GM12878 (cell line): ENCODE data around the gene AGAP3. TPM values are rescaled to one million over a fixed set of nuclear protein-coding genes. Genes with fewer than 3 reads are reported as not detected.
A peak's percentile ranks its signal among the peaks of the same experiment; 100 is the strongest.

Experiments
- BACH1 ChIP-seq: fragments of 450-650 bp; IDR thresholded peaks from 2 replicates; pipeline ENCODE4 v1.6.1; 2017; ENCODE audit warnings: mild to moderate bottlenecking, borderline replicate concordance
- BHLHE40 ChIP-seq, 2 experiments: fragments of 450-650 bp in 1 of 2; IDR thresholded peaks; 2 replicates each; pipeline ENCODE4 v1.6.1; 2011 to 2017; ENCODE audit warnings: low read depth in 2 of 2, borderline replicate concordance in 1 of 2, improper control_type of control experiment in 1 of 2, low read length in 1 of 2, mild to moderate bottlenecking in 1 of 2
- CHD2 ChIP-seq: IDR thresholded peaks from 2 replicates; pipeline ENCODE4 v1.6.1; 2011; ENCODE audit warnings: low read depth, low read length, improper control_type of control experiment, borderline replicate concordance
- DPF2 ChIP-seq: fragments of 450-650 bp; IDR thresholded peaks from 2 replicates; pipeline ENCODE4 v1.6.1; 2017; ENCODE audit warnings: mild to moderate bottlenecking
- EGR1 ChIP-seq, 2 experiments: IDR thresholded peaks; 1 replicate in 1 of 2; 2 replicates in 1 of 2; pipeline ENCODE4 v1.6.1; 2011 to 2012; ENCODE audit warnings: low read depth in 2 of 2, low read length in 2 of 2, borderline replicate concordance in 1 of 2, mild to moderate bottlenecking in 1 of 2, moderate library complexity in 1 of 2
- GATAD2B ChIP-seq: fragments of 450-650 bp; conservative IDR thresholded peaks from 2 replicates; pipeline ENCODE4 v1.6.1; 2017; ENCODE audit warnings: low read depth, mild to moderate bottlenecking, moderate library complexity
- HCFC1 ChIP-seq: fragments of 150-350 bp; IDR thresholded peaks from 2 replicates; pipeline ENCODE4 v1.6.1; 2014; ENCODE audit warnings: low read length
- LARP7 ChIP-seq: fragments of 450-650 bp; IDR thresholded peaks from 2 replicates; pipeline ENCODE4 v1.6.1; 2017; ENCODE audit warnings: mild to moderate bottlenecking
- MAX ChIP-seq: IDR thresholded peaks from 2 replicates; pipeline ENCODE4 v1.6.1; 2012; ENCODE audit warnings: low read depth, low read length, improper control_type of control experiment
- MXI1 ChIP-seq: fragments of 150-350 bp; IDR thresholded peaks from 2 replicates; pipeline ENCODE4 v1.6.1; 2011; ENCODE audit warnings: low read depth, mild to moderate bottlenecking, inconsistent platforms, low read length, improper control_type of control experiment
- NBN ChIP-seq: fragments of 450-650 bp; IDR thresholded peaks from 2 replicates; pipeline ENCODE4 v1.6.1; 2016
- NR2C1 ChIP-seq: fragments of 450-650 bp; IDR thresholded peaks from 2 replicates; pipeline ENCODE4 v1.6.1; 2017; ENCODE audit warnings: antibody characterized with exemption, mild to moderate bottlenecking, moderate library complexity
- NR2F1 ChIP-seq: fragments of 450-650 bp; conservative IDR thresholded peaks from 2 replicates; pipeline ENCODE4 v1.6.1; 2017; ENCODE audit warnings: mild to moderate bottlenecking
- POLR2A ChIP-seq: IDR thresholded peaks from 2 replicates; pipeline ENCODE4 v1.6.1; 2011; ENCODE audit warnings: low read depth, mild to moderate bottlenecking, low read length
- RAD21 ChIP-seq: IDR thresholded peaks from 2 replicates; pipeline ENCODE4 v1.6.1; 2011; ENCODE audit warnings: mild to moderate bottlenecking, low read depth, low read length, moderate library complexity; ENCODE audit not compliant: insufficient read depth
- SIN3A ChIP-seq: IDR thresholded peaks from 2 replicates; pipeline ENCODE4 v1.6.1; 2012; ENCODE audit warnings: low read depth, low read length, improper control_type of control experiment
- SIX5 ChIP-seq: IDR thresholded peaks from 2 replicates; pipeline ENCODE4 v1.6.1; 2011; ENCODE audit warnings: mild to moderate bottlenecking, low read depth, low read length, moderate library complexity; ENCODE audit not compliant: severe bottlenecking
- SMAD1 ChIP-seq: fragments of 450-650 bp; IDR thresholded peaks from 2 replicates; pipeline ENCODE4 v1.6.1; 2018; ENCODE audit warnings: mild to moderate bottlenecking, low read depth; ENCODE audit not compliant: partially characterized antibody
- SPI1 ChIP-seq: IDR thresholded peaks from 2 replicates; pipeline ENCODE4 v1.6.1; 2011; ENCODE audit warnings: low read depth, mild to moderate bottlenecking, low read length, moderate library complexity, borderline replicate concordance; ENCODE audit not compliant: insufficient read depth
- SUZ12 ChIP-seq: fragments of 200-600 bp; sonication (generic); IDR thresholded peaks from one replicate; pipeline ENCODE4 v1.6.1; 2018; ENCODE audit warnings: antibody characterized with exemption, mild to moderate bottlenecking; ENCODE audit not compliant: unreplicated experiment
- TARDBP ChIP-seq: IDR thresholded peaks from 2 replicates; pipeline ENCODE4 v1.6.1; 2016; ENCODE audit warnings: borderline replicate concordance
- TBL1XR1 ChIP-seq: IDR thresholded peaks from 2 replicates; pipeline ENCODE4 v1.6.1; 2012; ENCODE audit warnings: low read depth, low read length, improper control_type of control experiment
- polyA plus RNA-seq, 11 experiments: library from polyadenylated mRNA; depleted of rRNA in 4 of 11; unstranded in 6 of 11; stranded (reverse) in 5 of 11; fragments of >200 nt; fragmentation: Nextera tagmentation in 4 of 11; fragmentation: Illumina TruSeq in 1 of 11; extraction: Ambion mirVana in 4 of 11; extraction: Trizol in 1 of 11; gene quantifications; 1 replicate in 1 of 11; 2 replicates in 10 of 11; pipeline versions ENCODE4 v1.2.1 to v1.2.3, GENCODE V29; 2011 to 2016; ENCODE audit warnings: inconsistent platforms in 2 of 11, missing spikeins in 2 of 11, low read depth in 1 of 11
- total RNA-seq, 4 experiments: library from RNA; depleted of rRNA in 3 of 4; stranded (reverse); fragments of >200 nt in 3 of 4; fragmentation: Illumina TruSeq in 1 of 4; extraction: Trizol in 1 of 4; gene quantifications; 2 replicates each; pipeline versions ENCODE4 v1.2.1 to v1.2.3, GENCODE V29; 2013 to 2021
- TF ChIP-seq, protein P1 (sequence below): fragments of 450-650 bp; conservative IDR thresholded peaks from 2 replicates; pipeline ENCODE4 v1.6.1; 2017; ENCODE audit warnings: mild to moderate bottlenecking, moderate library complexity
- TF ChIP-seq, protein P2 (sequence below): fragments of 450-650 bp; IDR thresholded peaks from 2 replicates; pipeline ENCODE4 v1.6.1; 2017; ENCODE audit warnings: mild to moderate bottlenecking, low read depth, inconsistent platforms; ENCODE audit not compliant: poor library complexity, severe bottlenecking

Gene AGAP3
- total and polyA plus RNA-seq, 10 of the 15 experiments (the other 5 are each of a cell fraction or from before 2014, with no cell fraction given): 1.8 to 68.1 (median 15.7) TPM

- TF ChIP-seq NBN: peak; percentile 48
- no peak for TF ChIP-seq SUZ12
- TF ChIP-seq MAX: peak; percentile 87; the same call in 1 of the 2 replicates
- peak; percentile 20; the same call in 1 of the 2 replicates for TF ChIP-seq SIN3A
- no peak for TF ChIP-seq TBL1XR1
- TF ChIP-seq, protein P1, sequence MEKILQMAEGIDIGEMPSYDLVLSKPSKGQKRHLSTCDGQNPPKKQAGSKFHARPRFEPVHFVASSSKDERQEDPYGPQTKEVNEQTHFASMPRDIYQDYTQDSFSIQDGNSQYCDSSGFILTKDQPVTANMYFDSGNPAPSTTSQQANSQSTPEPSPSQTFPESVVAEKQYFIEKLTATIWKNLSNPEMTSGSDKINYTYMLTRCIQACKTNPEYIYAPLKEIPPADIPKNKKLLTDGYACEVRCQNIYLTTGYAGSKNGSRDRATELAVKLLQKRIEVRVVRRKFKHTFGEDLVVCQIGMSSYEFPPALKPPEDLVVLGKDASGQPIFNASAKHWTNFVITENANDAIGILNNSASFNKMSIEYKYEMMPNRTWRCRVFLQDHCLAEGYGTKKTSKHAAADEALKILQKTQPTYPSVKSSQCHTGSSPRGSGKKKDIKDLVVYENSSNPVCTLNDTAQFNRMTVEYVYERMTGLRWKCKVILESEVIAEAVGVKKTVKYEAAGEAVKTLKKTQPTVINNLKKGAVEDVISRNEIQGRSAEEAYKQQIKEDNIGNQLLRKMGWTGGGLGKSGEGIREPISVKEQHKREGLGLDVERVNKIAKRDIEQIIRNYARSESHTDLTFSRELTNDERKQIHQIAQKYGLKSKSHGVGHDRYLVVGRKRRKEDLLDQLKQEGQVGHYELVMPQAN: peak; percentile 54; the same call in 1 of the 2 replicates
- TF ChIP-seq HCFC1: peak; percentile 84
- TF ChIP-seq BHLHE40 (IDR thresholded peaks at IDR 0.05; ENCODE audit: borderline replicate concordance in 1 of 2, low read depth in 2 of 2, low read length in 1 of 2): peak in 1 of 2 experiments; percentile 68; a peak in 1 of 4 replicates
- TF ChIP-seq, protein P2, sequence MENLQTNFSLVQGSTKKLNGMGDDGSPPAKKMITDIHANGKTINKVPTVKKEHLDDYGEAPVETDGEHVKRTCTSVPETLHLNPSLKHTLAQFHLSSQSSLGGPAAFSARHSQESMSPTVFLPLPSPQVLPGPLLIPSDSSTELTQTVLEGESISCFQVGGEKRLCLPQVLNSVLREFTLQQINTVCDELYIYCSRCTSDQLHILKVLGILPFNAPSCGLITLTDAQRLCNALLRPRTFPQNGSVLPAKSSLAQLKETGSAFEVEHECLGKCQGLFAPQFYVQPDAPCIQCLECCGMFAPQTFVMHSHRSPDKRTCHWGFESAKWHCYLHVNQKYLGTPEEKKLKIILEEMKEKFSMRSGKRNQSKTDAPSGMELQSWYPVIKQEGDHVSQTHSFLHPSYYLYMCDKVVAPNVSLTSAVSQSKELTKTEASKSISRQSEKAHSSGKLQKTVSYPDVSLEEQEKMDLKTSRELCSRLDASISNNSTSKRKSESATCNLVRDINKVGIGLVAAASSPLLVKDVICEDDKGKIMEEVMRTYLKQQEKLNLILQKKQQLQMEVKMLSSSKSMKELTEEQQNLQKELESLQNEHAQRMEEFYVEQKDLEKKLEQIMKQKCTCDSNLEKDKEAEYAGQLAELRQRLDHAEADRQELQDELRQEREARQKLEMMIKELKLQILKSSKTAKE: no peak
- TF ChIP-seq TARDBP: peak; percentile 68; the same call in 1 of the 2 replicates
- TF ChIP-seq POLR2A: peak; percentile 73
- no peak for TF ChIP-seq SPI1
- TF ChIP-seq SMAD1: no peak
- peak; percentile 59; the same call in 1 of the 2 replicates for TF ChIP-seq NR2F1
- TF ChIP-seq SIX5: peak; percentile 72
- TF ChIP-seq NR2C1: peak; percentile 68
- TF ChIP-seq LARP7: 0 out of 2 replicates have a peak, but pooled peaks have one; percentile 64
- TF ChIP-seq RAD21: no peak
- TF ChIP-seq DPF2: peak; percentile 54; the same call in 1 of the 2 replicates
- TF ChIP-seq CHD2: peak; percentile 30; the same call in 1 of the 2 replicates
- 0 out of 3 replicates have a peak, but pooled peaks of 1 of the 2 experiments have one; percentile 25 for TF ChIP-seq EGR1 (IDR thresholded peaks at IDR 0.05; ENCODE audit: borderline replicate concordance in 1 of 2, low read depth in 2 of 2, low read length in 2 of 2)
- peak; percentile 95; the same call in 1 of the 2 replicates for TF ChIP-seq BACH1
- peak; percentile 83; the same call in 1 of the 2 replicates for TF ChIP-seq GATAD2B
- TF ChIP-seq MXI1: peak; percentile 84
These were observed 3.0 kb upstream of the AGAP3 start, which contains the start of gene TMUB1 (continued) for GRCh38 chr7:151083071-151083823.
